H1 (cell line): ENCODE measurements around the gene MAGI1. TPM values are rescaled to one million over a fixed set of nuclear protein-coding genes. Genes with fewer than 3 reads are reported as not detected.

ENCODE experiments used
- CTCF ChIA-PET: fragments of 300-600 bp; sonication (Branson Sonifier 250); formaldehyde crosslinking; loops from one replicate; lab custom pipeline; 2021; ENCODE audit not compliant: partially characterized antibody; lab: Charles Lee
- POLR2A ChIA-PET: fragments of 300-600 bp; sonication (Branson Sonifier 250); formaldehyde crosslinking; loops from one replicate; lab custom pipeline; 2021; ENCODE audit warnings: inconsistent platforms; ENCODE audit not compliant: partially characterized antibody; lab: Charles Lee
- DNase-seq, 2 experiments: peaks; one replicate each; pipeline versions ENCODE4 v3.0.0 to v3.0.0-alpha.2; 2010 to 2022; ENCODE audit warnings: low spot score in 2 of 2, low read depth in 1 of 2, mixed read lengths in 1 of 2
- FAIRE-seq: peaks from 2 replicates; lab custom pipeline; 2011; peaks lifted over from hg19 to GRCh38; lab: Jason Lieb, UNC
- H2AFZ ChIP-seq: 2 replicates; pipeline ENCODE4 v1.8.1; 2012; ENCODE audit warnings: low read length, inconsistent platforms
- H2AK5ac ChIP-seq: 2 replicates; pipeline ENCODE4 v1.6.1; 2013; ENCODE audit warnings: low read depth, low read length
- H2BK120ac ChIP-seq: replicated peaks from 2 replicates; pipeline ENCODE3; 2013; ENCODE audit warnings: low read depth, low read length, inconsistent platforms
- H2BK12ac ChIP-seq: 2 replicates; pipeline ENCODE4 v1.6.1; 2013; ENCODE audit warnings: low read depth, low read length
- H2BK15ac ChIP-seq: 2 replicates; pipeline ENCODE4 v1.6.1; 2013; ENCODE audit warnings: low read length
- H2BK20ac ChIP-seq: 2 replicates; pipeline ENCODE4 v1.6.1; 2013; ENCODE audit warnings: low read length
- H2BK5ac ChIP-seq: 2 replicates; pipeline ENCODE4 v1.6.1; 2013; ENCODE audit warnings: low read depth, low read length
- H3K14ac ChIP-seq: 2 replicates; pipeline ENCODE4 v1.6.1; 2013; ENCODE audit warnings: inconsistent platforms; ENCODE audit not compliant: insufficient read length
- H3K18ac ChIP-seq: 2 replicates; pipeline ENCODE4 v1.6.1; 2013; ENCODE audit warnings: low read length; ENCODE audit errors: extremely low read depth
- H3K23ac ChIP-seq: 2 replicates; pipeline ENCODE4 v1.6.1; 2013; ENCODE audit warnings: inconsistent platforms; ENCODE audit not compliant: insufficient read length
- H3K23me2 ChIP-seq: 2 replicates; pipeline ENCODE4 v1.6.1; 2013; ENCODE audit warnings: low read depth, low read length
- H3K27ac ChIP-seq: 2 replicates; pipeline ENCODE4 v1.6.1; 2011; ENCODE audit warnings: low read depth, low read length, inconsistent platforms
- H3K27me3 ChIP-seq, 4 experiments: replicated peaks in 1 of 4; 1 replicate in 1 of 4; 2 replicates in 3 of 4; pipeline versions ENCODE4 v1.6.1 to v1.8.1; 2011 to 2013; ENCODE audit warnings: low read length in 3 of 4, mild to moderate bottlenecking in 3 of 4, inconsistent platforms in 2 of 4, mixed read lengths in 2 of 4, moderate library complexity in 1 of 4; ENCODE audit not compliant: control insufficient read depth in 3 of 4, insufficient read depth in 3 of 4; ENCODE audit errors: extremely low read depth in 1 of 4
- H3K36me3 ChIP-seq, 4 experiments: 2 replicates each; pipeline versions ENCODE4 v1.6.1 to v1.8.1; 2011 to 2013; ENCODE audit warnings: mild to moderate bottlenecking in 4 of 4, low read length in 3 of 4, moderate library complexity in 2 of 4, control low read depth in 1 of 4, inconsistent platforms in 1 of 4; ENCODE audit not compliant: insufficient read depth in 4 of 4, control insufficient read depth in 2 of 4
- H3K4ac ChIP-seq: replicated peaks from 2 replicates; pipeline ENCODE3; 2013; ENCODE audit warnings: low read length, low read depth, mixed read lengths, inconsistent platforms; ENCODE audit not compliant: insufficient read length
- H3K4me1 ChIP-seq, 4 experiments: replicated peaks in 1 of 4; 1 replicate in 1 of 4; 2 replicates in 3 of 4; pipeline versions ENCODE4 v1.6.1 to v1.8.1; 2011 to 2013; ENCODE audit warnings: low read length in 3 of 4, inconsistent platforms in 2 of 4, mixed read lengths in 1 of 4; ENCODE audit not compliant: insufficient read depth in 4 of 4, control insufficient read depth in 3 of 4
- H3K4me2 ChIP-seq, 2 experiments: 2 replicates each; pipeline versions ENCODE4 v1.6.1 to v1.8.1; 2011 to 2013; ENCODE audit warnings: low read depth in 2 of 2, low read length in 2 of 2, control low read depth in 1 of 2, inconsistent platforms in 1 of 2, mild to moderate bottlenecking in 1 of 2; ENCODE audit not compliant: insufficient read depth in 1 of 2
- H3K4me3 ChIP-seq, 4 experiments: fragments of 200-600, 300-600 bp in 1 of 4; sonication (generic), shearing (Covaris generic), sonication (Bioruptor Twin) in 1 of 4; 2 replicates each; pipeline versions ENCODE4 v1.5.1 to v1.8.1; 2011 to 2016; ENCODE audit warnings: low read length in 4 of 4, low read depth in 3 of 4, control low read depth in 2 of 4, inconsistent platforms in 2 of 4, mild to moderate bottlenecking in 2 of 4, mixed read lengths in 1 of 4, moderate library complexity in 1 of 4; ENCODE audit not compliant: insufficient read depth in 2 of 4; ENCODE audit errors: extremely low read depth in 1 of 4
- H3K56ac ChIP-seq: replicated peaks from 2 replicates; pipeline ENCODE3; 2013; ENCODE audit warnings: low read depth, mild to moderate bottlenecking, mixed read lengths, low read length, inconsistent platforms; ENCODE audit not compliant: insufficient read length
- H3K79me1 ChIP-seq: 2 replicates; pipeline ENCODE4 v1.6.1; 2013; ENCODE audit warnings: low read depth, low read length, control low read depth
- H3K79me2 ChIP-seq, 2 experiments: 2 replicates each; pipeline versions ENCODE4 v1.6.1 to v1.8.1; 2012 to 2013; ENCODE audit warnings: low read length in 2 of 2, mild to moderate bottlenecking in 2 of 2, inconsistent platforms in 1 of 2; ENCODE audit not compliant: insufficient read depth in 2 of 2, control insufficient read depth in 1 of 2
- H3K9ac ChIP-seq, 4 experiments: replicated peaks in 1 of 4; 1 replicate in 1 of 4; 2 replicates in 3 of 4; pipeline versions ENCODE4 v1.6.1 to v1.8.1; 2011 to 2013; ENCODE audit warnings: low read depth in 3 of 4, low read length in 3 of 4, control low read depth in 2 of 4, mild to moderate bottlenecking in 2 of 4, moderate library complexity in 2 of 4, inconsistent platforms in 1 of 4; ENCODE audit errors: extremely low read depth in 1 of 4
- H3K9me3 ChIP-seq, 2 experiments: 2 replicates each; pipeline versions ENCODE4 v1.6.1 to v1.8.1; 2012 to 2013; ENCODE audit warnings: mild to moderate bottlenecking in 2 of 2, moderate library complexity in 2 of 2, control low read depth in 1 of 2, inconsistent platforms in 1 of 2, low read depth in 1 of 2, low read length in 1 of 2, mixed read lengths in 1 of 2; ENCODE audit not compliant: insufficient read depth in 2 of 2
- H4K20me1 ChIP-seq, 2 experiments: replicated peaks in 1 of 2; 2 replicates each; pipeline versions ENCODE3 to v1.8.1; 2011 to 2013; ENCODE audit warnings: inconsistent platforms in 2 of 2, low read length in 2 of 2, mild to moderate bottlenecking in 1 of 2; ENCODE audit not compliant: insufficient read depth in 2 of 2, control insufficient read depth in 1 of 2
- H4K5ac ChIP-seq: 2 replicates; pipeline ENCODE4 v1.6.1; 2013; ENCODE audit warnings: low read length, low read depth, mixed read lengths, inconsistent platforms; ENCODE audit not compliant: insufficient read length
- H4K8ac ChIP-seq: 2 replicates; pipeline ENCODE4 v1.8.0; 2013; ENCODE audit warnings: mild to moderate bottlenecking, moderate library complexity, low read length, inconsistent platforms; ENCODE audit not compliant: insufficient read depth; ENCODE audit errors: extremely low read depth
- H4K91ac ChIP-seq: replicated peaks from 2 replicates; pipeline ENCODE3; 2013; ENCODE audit warnings: low read length, mixed read lengths, inconsistent platforms; ENCODE audit not compliant: insufficient read length
- CHD2 ChIP-seq: IDR thresholded peaks from 2 replicates; pipeline ENCODE4 v1.6.1; 2012; ENCODE audit warnings: low read length, improper control_type of control experiment
- EGR1 ChIP-seq: IDR thresholded peaks from 2 replicates; pipeline ENCODE4 v1.6.1; 2011; ENCODE audit warnings: low read depth, low read length, borderline replicate concordance
- NANOG ChIP-seq: IDR thresholded peaks from 2 replicates; pipeline ENCODE4 v1.6.1; 2011; ENCODE audit warnings: low read length, low read depth, mild to moderate bottlenecking, inconsistent platforms; ENCODE audit not compliant: insufficient read depth, poor library complexity, severe bottlenecking
- POU5F1 ChIP-seq: IDR thresholded peaks from 2 replicates; pipeline ENCODE4 v1.6.1; 2011; ENCODE audit warnings: low read depth, mild to moderate bottlenecking, low read length, moderate library complexity
- TCF12 ChIP-seq: IDR thresholded peaks from 2 replicates; pipeline ENCODE4 v1.6.1; 2011; ENCODE audit warnings: low read depth, mild to moderate bottlenecking, low read length
- YY1 ChIP-seq: IDR thresholded peaks from 2 replicates; pipeline ENCODE4 v1.6.1; 2011; ENCODE audit warnings: low read depth, mild to moderate bottlenecking, low read length
- WGBS, 2 experiments: shearing (Covaris generic) in 1 of 2; methylation state at CpG; one replicate each; pipeline versions ENCODE4 v1.1.6 to v1.1.7; 2013 to 2015; ENCODE audit warnings: low lambda C conversion rate in 2 of 2, mixed read lengths in 2 of 2, inconsistent platforms in 1 of 2, low coverage in 1 of 2, missing lambda C conversion rate in 1 of 2; ENCODE audit not compliant: insufficient replicate concordance in 2 of 2, insufficient coverage in 1 of 2, insufficient read length in 1 of 2; ENCODE audit errors: extremely low coverage in 1 of 2, missing lambda C conversion rate in 1 of 2; 5-methylcytosine and 5-hydroxymethylcytosine counted together
- polyA plus RNA-seq, 7 experiments: library from polyadenylated mRNA; depleted of rRNA in 3 of 7; stranded (reverse) in 5 of 7; unstranded in 2 of 7; fragments of >200 nt in 5 of 7; fragments of 200-250 nt in 2 of 7; gene quantifications; 1 replicate in 5 of 7; 2 replicates in 1 of 7; 4 replicates in 1 of 7; pipeline versions ENCODE4 v1.2.1 to v1.2.3, GENCODE V29; 2011 to 2013; ENCODE audit warnings: missing spikeins in 2 of 7, mixed read lengths in 2 of 7
- total RNA-seq: library from RNA; stranded (reverse); fragmentation: NEBNext Ultra II Directional; extraction: Animal tissue kit (Norgen Biotek cat#: 25700); gene quantifications from 2 replicates; pipeline ENCODE4 v1.2.1, GENCODE V29; 2021
- TF ChIP-seq, protein P1 (sequence below): IDR thresholded peaks from 2 replicates; pipeline ENCODE4 v1.6.1; 2012; ENCODE audit warnings: low read length, inconsistent platforms

MAGI1 gene
- total and polyA plus RNA-seq, 2 of the 8 experiments (the other 6 are each of a cell fraction or from before 2014, with no cell fraction given), result 19.8 to 78.0 TPM

DNA sequence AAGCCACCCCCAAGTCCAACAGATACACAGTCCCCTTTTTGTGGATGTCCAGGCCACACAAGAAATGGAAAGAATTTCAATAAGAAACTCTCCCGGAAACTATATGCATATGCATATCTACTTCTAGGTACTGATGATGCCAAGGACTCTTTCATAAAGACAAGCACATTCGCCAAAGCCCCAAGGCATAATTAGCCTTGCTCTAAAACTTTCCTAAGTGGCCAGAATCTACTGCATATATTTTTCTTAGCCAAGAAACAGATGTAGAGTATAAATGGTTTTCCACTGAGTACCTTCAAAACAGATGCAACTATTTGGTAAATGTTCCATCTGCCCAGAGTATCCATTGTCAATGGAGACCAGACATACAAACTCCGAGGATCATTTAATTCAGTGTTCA lies 73.9 kb downstream of the MAGI1 start:
- H3K14ac ChIP-seq, result no peak overlapping the region
- H3K27ac ChIP-seq, result no peak overlapping the region
- H3K18ac ChIP-seq, result no peak overlapping the region
- no peaks in the 10 kb centered on the region for H3K27me3 ChIP-seq
- no peak overlapping the region for H3K56ac ChIP-seq
- DNase-seq (no peak), FAIRE-seq (no peak)
- H2BK20ac ChIP-seq, result no peak overlapping the region
- no peak overlapping the region for H3K4ac ChIP-seq
- TF ChIP-seq TCF12, result no peak
- no peak for TF ChIP-seq EGR1
- TF ChIP-seq POU5F1, result no peak
- no peak for TF ChIP-seq CHD2
- TF ChIP-seq, protein P1, sequence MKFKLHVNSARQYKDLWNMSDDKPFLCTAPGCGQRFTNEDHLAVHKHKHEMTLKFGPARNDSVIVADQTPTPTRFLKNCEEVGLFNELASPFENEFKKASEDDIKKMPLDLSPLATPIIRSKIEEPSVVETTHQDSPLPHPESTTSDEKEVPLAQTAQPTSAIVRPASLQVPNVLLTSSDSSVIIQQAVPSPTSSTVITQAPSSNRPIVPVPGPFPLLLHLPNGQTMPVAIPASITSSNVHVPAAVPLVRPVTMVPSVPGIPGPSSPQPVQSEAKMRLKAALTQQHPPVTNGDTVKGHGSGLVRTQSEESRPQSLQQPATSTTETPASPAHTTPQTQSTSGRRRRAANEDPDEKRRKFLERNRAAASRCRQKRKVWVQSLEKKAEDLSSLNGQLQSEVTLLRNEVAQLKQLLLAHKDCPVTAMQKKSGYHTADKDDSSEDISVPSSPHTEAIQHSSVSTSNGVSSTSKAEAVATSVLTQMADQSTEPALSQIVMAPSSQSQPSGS, result no peak
- TF ChIP-seq YY1, result no peak
- TF ChIP-seq NANOG, result no peak
- H3K4me1 ChIP-seq, result peaks cover 3 to 9% (median 4%) of the 10 kb centered on the region in 4 experiments; a peak in 5 of 7 replicates
- ChIA-PET POLR2A (interaction anchor here (1.5 to 3.5 kb wide), 2 partner anchors 11 to 14 kb away, joined by 5 to 9 read pairs; no protein-coding TSS in a partner anchor), CTCF (interaction anchor here (2.9 kb wide), 1 partner anchor 11 kb away, joined by 7 read pairs; no protein-coding TSS in a partner anchor)
- H2BK15ac ChIP-seq, result no peak overlapping the region
- H4K20me1 ChIP-seq, result peaks cover 0 to under 1% of the 10 kb centered on the region in 2 experiments
- no peaks in the 10 kb centered on the region for H3K23me2 ChIP-seq
- H3K4me3 ChIP-seq, result no peak overlapping the region
- H2AK5ac ChIP-seq, result no peak overlapping the region
- no peak overlapping the region for H2BK5ac ChIP-seq
- no peak overlapping the region for H3K9ac ChIP-seq
- no peak overlapping the region for H3K4me2 ChIP-seq
- no peak overlapping the region for H2BK12ac ChIP-seq
- no peak overlapping the region for H2AFZ ChIP-seq
- H3K23ac ChIP-seq, result no peak overlapping the region
- no peaks in the 10 kb centered on the region for H3K36me3 ChIP-seq
- H3K79me2 ChIP-seq, result peaks cover 0 to 66% of the 10 kb centered on the region in 2 experiments; a peak in 3 of 4 replicates
- peaks cover 3% of the 10 kb centered on the region; the same call in 1 of the 2 replicates for H3K79me1 ChIP-seq
- no peak overlapping the region for H4K91ac ChIP-seq
- 87% methylated on average over 3 of the region's 3 CpGs; no CpG with 5 or more reads in 1 of the 2 experiments for WGBS, 2 experiments
- H4K5ac ChIP-seq, result no peak overlapping the region
- H4K8ac ChIP-seq, result no peak overlapping the region
- H3K9me3 ChIP-seq, result no peaks in the 10 kb centered on the region
- no peak overlapping the region for H2BK120ac ChIP-seq
